Hepatocyte (in vitro differentiated cells): ENCODE measurements around the gene ZNF423.

Source experiments
- EZH2 ChIP-seq: fragments of 200-600 bp; sonication (generic); IDR thresholded peaks from 2 replicates; pipeline ENCODE4 v1.6.1; 2016; ENCODE audit warnings: antibody characterized with exemption, mild to moderate bottlenecking, borderline replicate concordance
- TF ChIP-seq, protein P1 (sequence below): fragments of 200-600 bp; sonication (generic); IDR thresholded peaks from 2 replicates; pipeline ENCODE4 v1.5.1; 2016; ENCODE audit warnings: antibody characterized with exemption, mild to moderate bottlenecking; ENCODE audit not compliant: poor library complexity

GRCh38 chr16:49521734-49522325, 334.1 kb downstream of the ZNF423 start:
- TF ChIP-seq, protein P1, sequence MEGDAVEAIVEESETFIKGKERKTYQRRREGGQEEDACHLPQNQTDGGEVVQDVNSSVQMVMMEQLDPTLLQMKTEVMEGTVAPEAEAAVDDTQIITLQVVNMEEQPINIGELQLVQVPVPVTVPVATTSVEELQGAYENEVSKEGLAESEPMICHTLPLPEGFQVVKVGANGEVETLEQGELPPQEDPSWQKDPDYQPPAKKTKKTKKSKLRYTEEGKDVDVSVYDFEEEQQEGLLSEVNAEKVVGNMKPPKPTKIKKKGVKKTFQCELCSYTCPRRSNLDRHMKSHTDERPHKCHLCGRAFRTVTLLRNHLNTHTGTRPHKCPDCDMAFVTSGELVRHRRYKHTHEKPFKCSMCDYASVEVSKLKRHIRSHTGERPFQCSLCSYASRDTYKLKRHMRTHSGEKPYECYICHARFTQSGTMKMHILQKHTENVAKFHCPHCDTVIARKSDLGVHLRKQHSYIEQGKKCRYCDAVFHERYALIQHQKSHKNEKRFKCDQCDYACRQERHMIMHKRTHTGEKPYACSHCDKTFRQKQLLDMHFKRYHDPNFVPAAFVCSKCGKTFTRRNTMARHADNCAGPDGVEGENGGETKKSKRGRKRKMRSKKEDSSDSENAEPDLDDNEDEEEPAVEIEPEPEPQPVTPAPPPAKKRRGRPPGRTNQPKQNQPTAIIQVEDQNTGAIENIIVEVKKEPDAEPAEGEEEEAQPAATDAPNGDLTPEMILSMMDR, result no peak
- TF ChIP-seq EZH2, result no peak
